ENCODE data around the gene ADGRL3. TPM values are rescaled to one million over a fixed set of nuclear protein-coding genes. Genes with fewer than 3 reads are reported as not detected.

The ADGRL3 gene
- total RNA-seq, 1 donor from 2014 or later: 6.1 TPM

GRCh38 chr4:61772126-61772525, 572.0 kb downstream of the ADGRL3 start:
- DNase-seq: no peak
- Histone ChIP-seq H3K27me3 (ENCODE audit: low read depth) (no peaks in the 10 kb centered on the region), H3K4me1 (no peaks in the 10 kb centered on the region), H3K27ac (replicated peaks) (no peak overlapping the region), H3K4me3 (no peak overlapping the region), H3K9me3 (replicated peaks) (no peaks in the 10 kb centered on the region), H3K36me3 (no peaks in the 10 kb centered on the region)
- no peak for TF ChIP-seq CTCF (IDR thresholded peaks at IDR 0.05; ENCODE audit: borderline replicate concordance)
- intact Hi-C loops (cut with micrococcal nuclease): no loop called here

GRCh38 chr4:61773655-61774245, 573.6 kb downstream of the ADGRL3 start:
- no peak overlapping the region for H3K4me3 ChIP-seq
- H3K9me3 ChIP-seq (replicated peaks): no peaks in the 10 kb centered on the region
- no peaks in the 10 kb centered on the region for H3K4me1 ChIP-seq
- TF ChIP-seq CTCF (IDR thresholded peaks at IDR 0.05; ENCODE audit: borderline replicate concordance): no peak
- H3K27me3 ChIP-seq (ENCODE audit: low read depth): no peaks in the 10 kb centered on the region
- no peak overlapping the region for H3K27ac ChIP-seq (replicated peaks)
- intact Hi-C loops (cut with micrococcal nuclease): no loop called here
- no peaks in the 10 kb centered on the region for H3K36me3 ChIP-seq
- no peak for DNase-seq

- no peak for TF ChIP-seq CTCF (IDR thresholded peaks at IDR 0.05; ENCODE audit: borderline replicate concordance)
- Histone ChIP-seq H3K36me3 (no peaks in the 10 kb centered on the region), H3K9me3 (replicated peaks) (no peaks in the 10 kb centered on the region), H3K4me1 (no peaks in the 10 kb centered on the region), H3K27ac (replicated peaks) (no peak overlapping the region), H3K27me3 (ENCODE audit: low read depth) (no peaks in the 10 kb centered on the region), H3K4me3 (no peak overlapping the region)
- intact Hi-C loops (cut with micrococcal nuclease): no loop called here
- no peak for DNase-seq
These were observed 582.0 kb downstream of the ADGRL3 start for GRCh38 chr4:61782133-61782532.

- intact Hi-C loops (cut with micrococcal nuclease): no loop called here
- no peak for DNase-seq
These were observed 582.9 kb downstream of the ADGRL3 start for GRCh38 chr4:61783050-61783449.

GRCh38 chr4:61785761-61786160, 585.6 kb downstream of the ADGRL3 start:
- Histone ChIP-seq H3K27me3 (ENCODE audit: low read depth) (no peaks in the 10 kb centered on the region), H3K36me3 (no peaks in the 10 kb centered on the region), H3K4me1 (no peaks in the 10 kb centered on the region), H3K4me3 (no peak overlapping the region), H3K9me3 (replicated peaks) (peaks cover under 1% of the 10 kb centered on the region), H3K27ac (replicated peaks) (no peak overlapping the region)
- no peak for DNase-seq
- no peak for TF ChIP-seq CTCF (IDR thresholded peaks at IDR 0.05; ENCODE audit: borderline replicate concordance)
- intact Hi-C loops (cut with micrococcal nuclease): no loop called here

More at GRCh38 chr4:61783050-61783449, 582.9 kb downstream of the ADGRL3 start:
- Histone ChIP-seq H3K27ac (replicated peaks) (no peak overlapping the region), H3K27me3 (ENCODE audit: low read depth) (no peaks in the 10 kb centered on the region), H3K4me3 (no peak overlapping the region), H3K4me1 (no peaks in the 10 kb centered on the region), H3K9me3 (replicated peaks) (no peaks in the 10 kb centered on the region), H3K36me3 (no peaks in the 10 kb centered on the region)
- TF ChIP-seq CTCF (IDR thresholded peaks at IDR 0.05; ENCODE audit: borderline replicate concordance): no peak
